SU-DHL-6 (cell line): ENCODE measurements around the gene MIDN.

Experiments
- H2AFZ ChIP-seq: fragments of 200-600 bp; sonication (generic); 2 replicates; pipeline ENCODE4 v1.6.1; 2014; ENCODE audit warnings: low read depth, mild to moderate bottlenecking, moderate library complexity, mixed read lengths, antibody characterized with exemption, low read length; ENCODE audit not compliant: severe bottlenecking
- H3F3A ChIP-seq: fragments of 200-600 bp; shearing (Covaris generic); 2 replicates; pipeline ENCODE4 v1.6.0; 2016; ENCODE audit warnings: antibody characterized with exemption, mild to moderate bottlenecking; ENCODE audit not compliant: insufficient read depth
- H3K27ac ChIP-seq: fragments of 200-600 bp; sonication (generic); 2 replicates; pipeline ENCODE4 v1.5.1; 2016; ENCODE audit warnings: low read depth, mild to moderate bottlenecking, low read length, moderate library complexity, mixed read lengths
- H3K27me3 ChIP-seq: fragments of 200-600 bp; sonication (generic), shearing (Covaris generic); 2 replicates; pipeline ENCODE4 v1.6.0; 2014; ENCODE audit warnings: mild to moderate bottlenecking, low read length
- H3K36me3 ChIP-seq: fragments of 200-600 bp; sonication (generic); 2 replicates; pipeline ENCODE4 v1.6.1; 2014; ENCODE audit warnings: mild to moderate bottlenecking, low read length, mixed read lengths
- H3K4me2 ChIP-seq: fragments of 300-600, 200-600 bp; shearing (Covaris generic), sonication (generic); 2 replicates; pipeline ENCODE4 v1.6.0; 2014; ENCODE audit warnings: low read length, low read depth, mild to moderate bottlenecking; ENCODE audit not compliant: poor library complexity, severe bottlenecking
- H3K4me3 ChIP-seq: fragments of 200-600 bp; sonication (generic); 2 replicates; pipeline ENCODE4 v1.5.1; 2014; ENCODE audit warnings: antibody characterized with exemption, low read length, mild to moderate bottlenecking, mixed read lengths; ENCODE audit not compliant: insufficient read depth, poor library complexity, severe bottlenecking
- H3K79me2 ChIP-seq: fragments of 200-600 bp; sonication (generic); 2 replicates; pipeline ENCODE4 v1.6.1; 2014; ENCODE audit warnings: mild to moderate bottlenecking, low read length, moderate library complexity; ENCODE audit not compliant: insufficient read depth
- H3K9ac ChIP-seq: fragments of 200-600 bp; sonication (generic); 2 replicates; pipeline ENCODE4 v1.7.0; 2014; ENCODE audit warnings: mild to moderate bottlenecking, low read length
- H3K9me2 ChIP-seq: fragments of 200-600 bp; sonication (generic); replicated peaks from 2 replicates; pipeline ENCODE4 v1.6.1; 2014; ENCODE audit warnings: low read length; ENCODE audit not compliant: insufficient read depth
- H3K9me3 ChIP-seq: fragments of 200-600 bp; sonication (generic); 2 replicates; pipeline ENCODE4 v1.6.1; 2014; ENCODE audit warnings: low read length, mixed read lengths; ENCODE audit not compliant: insufficient read depth
- H4K20me1 ChIP-seq: fragments of 200-600 bp; sonication (generic); 2 replicates; pipeline ENCODE4 v1.6.1; 2014; ENCODE audit warnings: low read depth, mild to moderate bottlenecking, antibody characterized with exemption, low read length, moderate library complexity, mixed read lengths
- EZH2phosphoT487 ChIP-seq: fragments of 200-600 bp; sonication (generic), shearing (Covaris generic); conservative IDR thresholded peaks from 2 replicates; pipeline ENCODE4 v1.6.1; 2018; ENCODE audit warnings: mild to moderate bottlenecking, antibody characterized with exemption, low read length, moderate library complexity, mixed read lengths
- TF ChIP-seq, protein P1 (sequence below): fragments of 200-600 bp; sonication (generic); IDR thresholded peaks from one replicate; pipeline ENCODE4 v1.5.1; 2017; ENCODE audit warnings: antibody characterized with exemption, mild to moderate bottlenecking, low read length, moderate library complexity; ENCODE audit not compliant: insufficient read depth, poor library complexity, severe bottlenecking

The MIDN gene

DNA sequence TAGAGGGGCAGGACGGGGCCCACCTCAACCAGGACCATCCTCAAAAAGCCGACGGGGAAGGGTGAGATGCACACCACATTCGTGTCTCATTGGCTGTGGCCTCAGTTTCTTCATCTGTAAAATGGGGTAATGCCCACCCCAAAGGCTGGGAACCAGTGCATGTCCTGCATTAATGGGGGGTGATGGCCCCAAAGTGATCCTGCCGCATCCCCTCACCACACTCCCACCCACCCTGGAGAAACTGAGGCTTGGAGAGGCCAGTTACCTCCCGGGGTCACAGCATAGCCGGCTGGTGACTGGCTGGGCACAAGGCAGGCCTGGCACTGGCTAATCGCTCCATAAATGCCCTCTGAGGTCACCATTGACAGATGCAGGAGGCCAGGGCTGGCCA lies 640 bp upstream of the MIDN start:
- peak overlapping the region; percentile 89 for H3K27ac ChIP-seq
- no peak overlapping the region for H3K4me3 ChIP-seq

GRCh38 chr19:1248786-1249297 lies 459 bp downstream of the MIDN start:
- no peaks in the 10 kb centered on the region for H3K9me3 ChIP-seq
- no peaks in the 10 kb centered on the region for H3K36me3 ChIP-seq
- no peaks in the 10 kb centered on the region for H3K27me3 ChIP-seq
- peak overlapping the region; percentile 89 for H3K27ac ChIP-seq
- H2AFZ ChIP-seq, result peak overlapping the region; percentile 56
- H3K79me2 ChIP-seq, result peaks cover 27% of the 10 kb centered on the region
- H3K9ac ChIP-seq, result peak overlapping the region; percentile 88
- H3F3A ChIP-seq, result peaks cover 20% of the 10 kb centered on the region; the same call in 1 of the 2 replicates
- H3K4me3 ChIP-seq, result peak overlapping the region; percentile 80
- peak overlapping the region; percentile 83 for H3K4me2 ChIP-seq
- no peaks in the 10 kb centered on the region for H3K9me2 ChIP-seq
- TF ChIP-seq EZH2phosphoT487, result no peak
- TF ChIP-seq, protein P1, sequence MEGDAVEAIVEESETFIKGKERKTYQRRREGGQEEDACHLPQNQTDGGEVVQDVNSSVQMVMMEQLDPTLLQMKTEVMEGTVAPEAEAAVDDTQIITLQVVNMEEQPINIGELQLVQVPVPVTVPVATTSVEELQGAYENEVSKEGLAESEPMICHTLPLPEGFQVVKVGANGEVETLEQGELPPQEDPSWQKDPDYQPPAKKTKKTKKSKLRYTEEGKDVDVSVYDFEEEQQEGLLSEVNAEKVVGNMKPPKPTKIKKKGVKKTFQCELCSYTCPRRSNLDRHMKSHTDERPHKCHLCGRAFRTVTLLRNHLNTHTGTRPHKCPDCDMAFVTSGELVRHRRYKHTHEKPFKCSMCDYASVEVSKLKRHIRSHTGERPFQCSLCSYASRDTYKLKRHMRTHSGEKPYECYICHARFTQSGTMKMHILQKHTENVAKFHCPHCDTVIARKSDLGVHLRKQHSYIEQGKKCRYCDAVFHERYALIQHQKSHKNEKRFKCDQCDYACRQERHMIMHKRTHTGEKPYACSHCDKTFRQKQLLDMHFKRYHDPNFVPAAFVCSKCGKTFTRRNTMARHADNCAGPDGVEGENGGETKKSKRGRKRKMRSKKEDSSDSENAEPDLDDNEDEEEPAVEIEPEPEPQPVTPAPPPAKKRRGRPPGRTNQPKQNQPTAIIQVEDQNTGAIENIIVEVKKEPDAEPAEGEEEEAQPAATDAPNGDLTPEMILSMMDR, result peak; percentile 78
- no peaks in the 10 kb centered on the region for H4K20me1 ChIP-seq

More for the DNA sequence above, 640 bp upstream of the MIDN start:
- Histone ChIP-seq H3K9me2 (no peaks in the 10 kb centered on the region), H3K9me3 (no peaks in the 10 kb centered on the region), H3K4me2 (peak overlapping the region; percentile 83), H3K27me3 (no peaks in the 10 kb centered on the region), H3K79me2 (peaks cover 19% of the 10 kb centered on the region), H3F3A (peaks cover 28% of the 10 kb centered on the region; the same call in 1 of the 2 replicates), H3K9ac (peak overlapping the region; percentile 88), H4K20me1 (no peaks in the 10 kb centered on the region), H2AFZ (no peak overlapping the region), H3K36me3 (no peaks in the 10 kb centered on the region)
- TF ChIP-seq EZH2phosphoT487, result no peak
- TF ChIP-seq, protein P1, result no peak

DNA sequence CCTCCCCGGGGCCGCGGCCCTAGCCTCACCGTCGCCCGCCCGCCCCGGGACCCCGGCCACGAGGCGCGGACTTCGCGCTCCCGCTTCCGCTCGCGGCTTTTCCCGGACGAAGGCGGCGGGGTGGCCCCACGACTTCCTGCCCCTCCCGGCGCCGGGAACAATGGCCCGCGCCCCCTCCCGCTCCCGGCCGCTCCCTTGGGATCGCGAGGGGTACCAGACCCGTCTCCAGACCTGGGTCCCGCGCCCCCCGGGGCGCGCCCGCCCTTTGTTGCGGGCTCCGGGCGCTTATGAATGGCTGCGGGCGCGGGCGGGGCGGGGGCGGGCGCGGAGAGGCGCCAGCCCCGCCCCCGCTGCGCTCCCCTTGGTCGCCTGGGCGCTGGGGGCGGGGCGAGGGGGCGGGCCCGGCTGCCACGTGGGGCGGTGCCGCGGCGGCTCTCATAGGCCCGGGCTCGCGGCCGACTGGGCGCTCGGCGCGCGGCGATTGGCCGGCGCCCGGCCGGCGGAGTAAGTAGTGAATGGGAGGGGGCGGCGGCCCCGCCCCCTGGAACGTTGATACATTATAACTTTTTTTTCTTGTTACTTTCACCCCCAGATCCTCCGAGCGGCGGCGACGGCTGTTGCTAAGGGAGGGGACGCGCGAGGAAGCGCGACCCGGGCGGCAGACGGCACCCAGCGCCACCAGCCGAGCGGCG lies 1.1 kb downstream of the MIDN start:
- Histone ChIP-seq H3K27me3 (no peaks in the 10 kb centered on the region), H3K36me3 (no peaks in the 10 kb centered on the region), H3K4me2 (peak overlapping the region; percentile 85), H3F3A (peaks cover 20% of the 10 kb centered on the region; the same call in 1 of the 2 replicates), H4K20me1 (no peaks in the 10 kb centered on the region), H3K9me2 (no peaks in the 10 kb centered on the region), H3K4me3 (peak overlapping the region; percentile 99), H3K9me3 (no peaks in the 10 kb centered on the region), H3K79me2 (peaks cover 27% of the 10 kb centered on the region), H3K27ac (peak overlapping the region; percentile 92), H2AFZ (no peak overlapping the region), H3K9ac (peak overlapping the region; percentile 98)
- TF ChIP-seq, protein P1, result no peak
- no peak for TF ChIP-seq EZH2phosphoT487
